Fibroblast of skin of back (primary cell): ENCODE results near the gene SAP30L.

Source experiments
- DNase-seq: peaks from one replicate; pipeline ENCODE4 v3.0.0-alpha.2; 2013

Gene SAP30L

DNA sequence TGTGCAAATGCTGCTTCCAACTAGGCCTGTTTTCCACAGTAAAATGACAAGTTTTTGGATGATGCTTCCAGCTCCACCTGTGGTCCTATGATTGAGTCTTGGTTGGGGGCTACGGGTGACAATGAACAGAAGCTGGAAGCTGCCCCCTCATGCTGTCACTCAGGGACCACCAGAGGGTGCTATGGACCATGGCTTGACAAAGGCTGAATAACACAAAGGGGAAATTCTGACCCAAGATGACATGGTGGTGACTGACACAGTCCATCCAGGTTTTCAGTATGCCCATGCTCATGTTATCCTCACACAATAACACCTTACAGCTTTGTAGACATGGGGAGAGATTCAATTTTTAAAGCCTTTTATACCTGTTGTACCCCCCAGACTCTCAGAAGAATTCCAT, 23.9 kb upstream of the SAP30L start:
- DNase-seq, result peak; percentile 15

DNA sequence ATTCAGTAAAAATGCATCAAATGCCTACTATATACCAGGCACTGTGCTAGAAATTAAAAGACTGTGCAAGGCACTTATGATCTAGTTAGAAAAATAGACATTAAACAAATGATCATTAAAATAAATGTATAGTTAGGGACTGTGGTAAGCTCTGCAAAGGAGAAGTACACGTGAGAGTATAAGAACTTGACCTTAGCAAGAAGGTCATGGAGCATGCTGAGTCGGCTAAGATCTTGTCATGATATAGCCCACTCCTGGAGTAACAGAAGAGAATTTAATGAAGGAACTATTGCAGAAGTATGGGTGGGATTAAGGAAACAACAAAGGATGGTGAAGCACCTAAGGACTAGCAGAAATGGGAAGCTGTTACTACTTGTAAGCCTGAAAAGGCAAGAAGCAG, 23.5 kb upstream of the SAP30L start:
- no peak for DNase-seq

DNA sequence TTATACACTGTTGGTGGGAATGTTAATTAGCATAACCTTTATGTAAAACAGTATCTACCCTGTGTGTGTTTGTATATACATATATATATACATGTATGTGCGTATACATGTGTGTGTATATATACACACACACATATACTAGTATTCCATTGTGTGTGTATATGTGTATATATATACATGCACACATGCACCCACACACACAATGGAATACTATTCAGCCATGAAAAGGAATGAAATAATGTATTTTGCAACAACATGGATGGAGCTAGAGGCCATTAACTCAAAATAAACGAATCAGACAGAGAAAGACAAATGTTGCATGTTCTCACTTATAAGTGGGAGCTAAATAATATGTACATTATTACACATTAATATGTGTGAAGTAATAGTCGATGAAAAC, 17.6 kb upstream of the SAP30L start:
- no peak for DNase-seq

DNA sequence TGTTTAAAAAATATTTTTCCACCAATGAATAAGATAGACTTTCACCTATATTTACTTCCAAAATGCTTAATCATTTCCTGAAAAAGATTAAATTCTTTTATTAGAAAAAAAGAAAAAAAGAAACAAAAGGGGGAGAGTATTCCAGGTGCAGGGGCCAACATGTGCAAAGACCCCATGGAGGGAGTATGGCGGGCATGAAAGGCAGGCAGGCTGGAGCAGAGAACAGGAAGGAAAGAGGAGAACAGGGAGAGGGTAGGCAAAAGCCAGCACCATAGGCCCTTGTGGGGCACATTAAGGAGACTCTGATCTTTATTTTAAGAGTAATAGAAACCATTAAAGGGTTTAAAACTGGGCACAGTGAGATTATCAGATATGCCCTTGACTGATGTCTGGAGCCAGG, 16.5 kb upstream of the SAP30L start:
- DNase-seq, result no peak

DNA sequence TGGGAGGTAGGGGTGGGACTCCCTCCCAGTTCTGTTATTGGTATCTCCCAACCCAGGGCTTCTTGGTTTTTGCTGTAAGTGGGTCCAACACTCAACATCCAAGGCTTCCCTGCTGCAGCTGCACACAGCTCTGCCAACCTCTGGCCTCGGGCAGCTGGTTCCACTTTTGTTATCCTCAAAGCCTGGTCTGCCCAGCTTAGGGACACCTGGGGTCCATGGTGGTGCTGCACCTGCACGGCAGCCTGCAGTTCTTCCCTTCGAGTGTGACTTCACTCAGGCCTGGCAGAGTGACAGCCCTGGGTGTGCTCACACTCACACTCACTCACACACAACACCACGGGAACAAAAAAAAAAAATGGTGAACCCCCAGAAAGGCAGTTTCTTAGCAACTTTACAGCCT, 15.3 kb upstream of the SAP30L start:
- DNase-seq, result no peak

DNA sequence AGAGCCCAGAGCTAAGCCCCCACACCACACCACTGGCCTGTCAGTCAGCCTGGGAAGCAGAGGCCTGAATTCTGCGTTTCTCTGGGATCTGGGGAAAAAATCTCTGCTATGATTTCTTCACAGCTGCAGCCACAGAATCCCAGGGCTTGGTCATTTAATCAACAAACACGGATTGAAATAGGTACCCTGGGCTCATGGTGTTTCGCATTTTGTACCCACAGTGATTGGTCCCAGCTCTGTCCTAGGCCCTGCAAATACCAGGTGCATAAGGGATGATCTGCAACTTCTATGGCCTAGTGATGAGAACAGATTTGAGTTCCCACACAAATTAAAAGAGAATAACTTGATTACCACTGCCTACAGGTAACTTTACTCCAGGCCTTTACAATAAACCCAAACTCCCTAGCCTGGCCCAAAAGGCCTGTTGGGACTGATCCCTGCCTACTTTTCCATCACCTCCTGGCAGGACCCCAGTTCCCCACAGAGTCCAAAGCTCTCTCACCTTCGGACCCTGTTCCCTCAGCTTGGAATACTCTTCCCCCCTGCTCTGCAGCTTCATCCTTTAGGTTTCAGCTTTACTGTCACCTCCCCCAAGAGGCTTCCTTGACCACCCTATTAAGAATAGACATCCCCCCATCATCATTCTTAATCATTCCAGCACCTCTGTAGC, 14.7 kb upstream of the SAP30L start:
- DNase-seq, result no peak

DNA sequence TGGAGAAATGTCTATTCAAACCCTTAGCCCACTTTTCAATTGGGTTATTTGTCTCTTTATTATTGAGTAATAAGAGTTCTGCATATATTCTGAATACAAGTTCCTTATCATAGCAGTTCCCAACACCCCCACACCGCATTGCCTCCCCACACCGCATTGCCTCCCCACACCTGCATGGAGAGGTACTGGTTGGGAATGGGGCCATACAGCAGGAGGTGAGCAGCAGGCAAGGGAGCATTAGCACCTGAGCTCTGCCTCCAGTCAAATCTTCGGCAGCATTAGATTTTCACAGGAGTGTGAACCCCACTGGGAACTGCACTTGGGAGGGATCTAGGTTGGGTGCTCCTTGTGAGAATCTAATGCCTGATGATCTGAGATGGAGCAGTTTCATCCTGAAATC, 10.6 kb upstream of the SAP30L start:
- no peak for DNase-seq

DNA sequence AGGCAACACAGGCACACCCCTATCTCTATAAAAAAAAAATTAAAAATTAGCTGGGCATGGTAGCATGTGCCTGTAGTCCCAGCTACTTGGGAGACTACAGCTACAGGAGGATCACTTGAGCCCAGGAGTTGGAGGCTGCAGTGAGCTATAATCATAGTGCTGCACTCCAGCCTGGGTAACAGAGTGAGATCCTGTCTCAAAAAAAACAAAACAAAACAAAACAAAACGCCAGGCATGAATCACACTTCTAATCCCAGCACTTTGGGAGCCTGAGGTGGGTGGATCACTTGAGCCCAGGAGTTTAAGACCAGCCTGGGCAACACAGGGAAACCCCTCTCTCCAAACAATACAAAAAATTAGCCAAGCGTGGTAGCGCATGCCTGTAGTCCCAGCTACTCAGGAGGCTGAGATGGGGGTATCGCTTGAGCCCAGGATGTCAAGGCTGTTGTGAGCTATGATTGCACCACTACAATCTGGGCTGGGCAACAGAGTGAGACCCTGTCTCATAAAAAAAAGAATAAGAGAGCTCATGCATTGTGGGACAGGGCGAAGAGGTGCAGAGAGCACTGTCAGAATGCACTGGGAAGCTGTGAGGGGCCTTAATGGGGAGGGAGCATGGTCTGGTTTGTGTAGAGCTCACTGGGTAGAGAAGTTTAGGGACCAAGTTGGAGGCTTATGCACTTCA, 8.4 kb upstream of the SAP30L start:
- DNase-seq, result peak; percentile 30

DNA sequence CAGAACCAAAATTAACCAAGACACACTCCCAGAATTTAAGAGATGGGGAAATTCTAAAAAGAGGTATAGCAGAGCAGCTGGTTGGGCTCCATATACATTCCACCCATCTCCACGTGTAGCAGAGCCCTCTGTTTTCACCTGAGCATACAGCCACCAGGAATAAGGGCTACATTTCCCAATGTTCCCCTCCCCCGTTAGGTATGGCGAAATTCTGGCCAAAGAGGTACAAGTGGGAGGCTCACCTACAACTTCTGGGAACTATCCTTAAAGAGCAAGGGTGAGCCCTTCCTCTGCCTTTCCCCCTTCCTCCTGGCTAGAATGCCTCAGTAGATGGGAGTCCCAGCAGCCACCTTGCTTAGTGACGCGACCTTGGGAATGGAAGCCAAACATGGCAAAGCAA, 5.3 kb upstream of the SAP30L start:
- no peak for DNase-seq

DNA sequence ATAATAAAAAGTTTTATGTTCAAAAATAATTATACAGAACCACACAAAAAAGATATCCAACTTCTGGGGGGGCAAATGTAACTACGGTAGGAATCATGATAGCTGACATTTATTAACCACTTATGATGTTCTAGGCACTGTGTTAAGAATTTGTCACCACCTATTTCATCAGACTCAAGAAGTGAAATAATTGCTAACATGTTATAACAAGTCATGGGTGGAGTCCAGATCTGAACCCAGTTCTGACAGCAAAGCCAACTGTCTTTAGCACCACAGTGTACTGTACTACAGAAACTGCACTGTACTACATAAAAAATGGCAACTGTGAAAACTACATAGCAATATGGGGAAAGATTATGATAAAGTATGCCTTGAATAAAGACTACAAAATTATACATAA, 3.0 kb upstream of the SAP30L start:
- no peak for DNase-seq

DNA sequence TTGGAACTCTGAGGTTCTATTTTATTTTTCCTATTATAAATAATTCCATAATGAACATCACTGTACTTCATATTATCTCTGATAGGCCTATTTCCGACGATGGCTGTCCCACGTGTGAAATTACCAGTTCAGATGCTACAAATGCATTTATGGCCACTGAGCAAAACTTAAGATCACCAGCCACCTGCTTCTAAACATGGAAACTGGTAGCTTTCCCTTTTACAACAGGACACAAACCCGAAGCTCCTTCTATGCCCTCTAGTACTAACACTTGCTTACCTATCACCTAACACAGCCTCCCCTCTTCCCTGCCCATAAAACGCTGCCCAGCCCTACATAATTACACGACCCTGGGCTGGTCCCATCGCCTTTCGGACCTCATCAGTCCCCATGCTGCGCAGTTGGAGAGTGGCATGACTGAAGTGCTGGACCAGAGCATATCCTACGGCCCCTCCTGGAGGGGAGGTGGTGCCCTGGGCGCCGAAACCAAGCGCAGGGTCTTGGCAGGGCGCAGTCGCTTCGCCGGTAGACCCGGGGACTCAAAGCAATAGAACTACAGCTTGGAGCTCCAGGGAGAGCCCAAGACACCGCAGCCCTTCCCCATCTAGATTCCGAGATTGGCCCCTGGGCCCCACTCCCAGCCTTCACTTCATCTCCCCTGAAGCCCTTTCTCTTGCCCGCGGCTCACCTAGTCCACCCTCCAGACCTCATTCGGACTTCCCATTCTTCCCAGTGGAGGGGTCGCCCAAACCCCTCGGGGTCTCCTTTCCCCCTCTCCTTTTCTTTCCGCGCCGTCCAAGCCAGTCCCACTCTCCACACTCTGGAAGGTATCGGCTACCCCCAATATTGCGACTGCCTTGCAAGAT, 1.0 kb upstream of the SAP30L start:
- peak; percentile 6 for DNase-seq

DNA sequence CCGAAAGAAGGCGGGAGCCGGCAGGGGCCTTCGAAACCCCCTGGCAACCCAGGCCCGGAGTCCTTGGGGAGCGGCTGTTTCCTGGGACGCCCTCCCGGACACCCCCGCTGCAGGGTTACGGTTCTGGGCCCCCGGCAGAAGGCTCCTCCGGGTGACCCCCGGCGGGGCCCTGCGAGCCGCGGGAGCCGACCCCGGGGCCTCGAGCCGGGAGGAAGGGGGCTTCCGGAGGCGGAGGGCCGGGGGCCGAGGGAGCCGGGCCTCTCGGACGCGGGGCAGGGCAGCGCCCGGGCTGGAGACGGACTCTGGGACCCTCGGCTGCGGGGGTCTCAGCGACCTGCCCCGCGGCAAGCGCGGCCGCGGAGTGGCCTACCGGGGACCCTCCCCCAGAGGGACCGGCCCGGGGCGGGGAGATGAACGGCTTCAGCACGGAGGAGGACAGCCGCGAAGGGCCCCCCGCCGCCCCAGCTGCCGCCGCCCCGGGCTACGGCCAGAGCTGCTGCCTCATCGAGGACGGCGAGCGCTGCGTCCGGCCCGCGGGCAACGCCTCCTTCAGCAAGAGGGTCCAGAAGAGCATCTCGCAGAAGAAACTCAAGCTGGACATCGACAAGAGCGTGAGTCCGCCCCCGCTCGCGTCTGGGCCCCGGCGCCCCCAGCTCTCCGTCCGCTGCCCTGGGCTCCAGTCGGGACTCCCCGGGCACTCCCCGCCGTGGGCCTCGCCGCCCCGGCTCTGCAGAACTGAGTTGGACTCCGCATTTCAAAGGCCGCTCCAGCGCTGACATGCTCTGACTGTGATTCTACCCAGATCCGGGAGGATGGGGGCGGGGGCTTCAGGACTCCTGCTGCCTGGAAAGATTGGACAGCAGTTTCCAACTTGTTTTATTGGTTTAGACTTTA, 645 bp downstream of the SAP30L start:
- DNase-seq, result peak; percentile 69

DNA sequence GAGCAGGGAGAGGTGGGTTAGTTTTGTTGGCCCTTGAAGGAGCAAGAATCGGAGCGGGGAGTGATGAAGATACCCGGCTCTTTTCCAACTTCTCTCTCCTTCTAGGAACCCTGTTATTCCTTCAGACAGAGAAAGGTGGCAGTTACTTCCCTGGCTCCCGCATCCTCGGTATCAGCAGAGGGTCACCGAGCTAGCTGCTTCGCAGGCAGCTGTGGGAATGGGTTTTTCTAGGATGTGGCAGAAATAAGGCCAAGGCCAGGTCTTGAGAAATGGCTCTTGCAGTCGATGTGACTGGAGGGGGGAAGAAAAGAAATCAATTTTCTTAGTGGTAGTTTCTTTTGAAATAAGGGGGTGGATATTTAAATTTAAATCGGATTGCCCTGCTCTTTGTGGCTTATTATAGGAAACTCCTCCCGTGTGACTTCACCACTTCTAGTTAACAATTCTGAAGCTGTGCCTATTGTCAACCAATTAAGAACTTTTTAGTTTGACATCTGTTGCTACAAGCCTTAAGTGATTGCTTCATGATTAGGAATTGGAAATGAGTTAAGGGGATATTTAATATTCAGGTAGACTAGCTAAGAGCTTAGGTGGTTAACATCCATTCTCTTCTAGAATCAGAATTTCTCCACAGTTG, 1.4 kb downstream of the SAP30L start:
- no peak for DNase-seq

DNA sequence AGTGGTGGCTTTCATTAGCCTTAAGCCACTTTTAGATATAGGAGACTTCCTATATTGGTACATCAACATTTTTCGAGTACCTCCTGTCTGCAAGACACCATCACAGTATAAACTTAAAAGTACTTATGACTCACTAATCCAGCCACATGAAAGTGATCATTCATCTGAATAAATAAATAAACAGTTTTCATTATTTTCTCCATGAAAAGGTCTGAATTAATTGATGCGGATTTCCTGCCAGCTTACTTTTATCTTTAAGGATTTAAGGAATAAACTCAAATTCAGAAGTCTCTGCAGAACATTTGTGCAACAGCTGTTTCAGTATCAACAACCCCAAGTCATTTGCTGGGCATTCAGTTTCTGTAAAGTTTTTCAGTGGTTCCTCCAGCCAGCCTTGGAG, 4.0 kb downstream of the SAP30L start:
- no peak for DNase-seq

DNA sequence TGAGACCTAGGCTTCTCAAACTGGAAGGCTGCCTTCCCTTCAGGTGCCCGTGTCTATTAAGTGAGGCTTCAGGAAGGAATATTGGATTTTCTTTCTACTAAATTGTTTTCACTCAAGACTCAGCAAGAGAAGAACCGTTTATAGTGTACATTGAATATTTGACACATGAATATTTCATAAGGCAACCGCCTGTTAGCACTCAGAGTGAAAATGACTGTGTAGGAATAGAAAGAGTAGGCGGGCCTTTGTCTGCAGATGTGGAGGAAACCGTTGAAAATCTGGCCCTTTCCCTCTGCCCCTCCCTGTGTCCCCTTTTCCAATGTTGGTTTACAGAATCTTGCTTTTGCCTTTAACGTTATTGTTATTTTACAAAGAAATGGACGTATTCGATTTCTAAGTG, 6.2 kb downstream of the SAP30L start:
- no peak for DNase-seq

DNA sequence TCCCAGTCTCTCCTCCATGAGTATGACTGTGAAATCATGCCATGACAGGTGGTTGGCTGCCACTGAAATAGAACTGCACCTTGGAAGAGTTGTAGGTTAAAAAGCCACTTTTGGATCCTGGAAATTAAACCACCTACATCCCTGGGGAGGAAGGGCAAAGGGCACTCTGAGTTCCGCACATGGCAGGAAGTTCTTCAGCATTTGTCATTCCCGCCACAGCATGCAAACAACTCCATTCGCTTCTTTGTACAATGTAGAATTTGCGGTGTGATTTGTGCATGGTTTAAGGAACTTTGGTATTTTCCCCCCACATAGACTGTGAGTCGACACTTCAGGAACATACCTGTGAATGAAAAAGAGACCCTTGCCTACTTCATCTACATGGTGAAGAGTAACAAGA, 9.8 kb downstream of the SAP30L start:
- DNase-seq, result no peak

DNA sequence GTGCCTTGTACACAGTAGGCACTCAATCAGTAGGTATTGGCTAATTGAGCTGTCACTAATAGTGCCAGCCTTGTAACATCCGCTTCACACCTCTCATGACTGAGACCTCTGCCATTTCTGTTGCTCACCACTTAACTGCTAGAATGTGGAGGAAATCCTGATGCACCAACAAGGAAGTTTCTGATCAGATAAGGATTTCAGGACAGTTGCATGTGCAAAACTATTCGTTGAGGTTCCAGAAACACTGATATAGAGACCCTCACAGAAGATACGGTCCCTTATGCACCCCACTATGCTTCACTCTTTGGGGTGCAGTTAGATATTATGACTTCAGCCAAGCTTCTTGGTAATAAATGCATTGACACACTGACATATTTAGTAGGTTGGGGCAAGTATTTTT, 10.7 kb downstream of the SAP30L start:
- no peak for DNase-seq

DNA sequence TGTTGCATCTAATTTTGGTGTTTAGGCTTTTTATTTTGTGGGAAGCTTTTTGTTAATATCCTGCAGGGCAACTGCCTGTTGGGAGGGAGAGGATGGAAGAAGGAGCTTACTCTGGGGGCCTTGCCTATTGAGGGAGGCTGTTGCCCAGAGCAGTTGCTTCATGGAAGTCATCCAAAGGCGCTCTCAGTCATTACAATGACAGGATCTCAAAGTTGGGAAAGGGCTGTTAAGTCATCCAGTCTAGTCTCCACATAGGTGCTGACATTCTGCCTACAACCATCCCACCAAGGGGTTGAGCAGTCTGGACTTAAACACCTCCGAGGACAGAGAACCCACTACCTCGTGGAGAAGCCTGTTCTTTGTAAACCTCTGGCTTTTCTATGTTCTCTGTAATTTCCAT, 13.2 kb downstream of the SAP30L start:
- DNase-seq, result no peak

DNA sequence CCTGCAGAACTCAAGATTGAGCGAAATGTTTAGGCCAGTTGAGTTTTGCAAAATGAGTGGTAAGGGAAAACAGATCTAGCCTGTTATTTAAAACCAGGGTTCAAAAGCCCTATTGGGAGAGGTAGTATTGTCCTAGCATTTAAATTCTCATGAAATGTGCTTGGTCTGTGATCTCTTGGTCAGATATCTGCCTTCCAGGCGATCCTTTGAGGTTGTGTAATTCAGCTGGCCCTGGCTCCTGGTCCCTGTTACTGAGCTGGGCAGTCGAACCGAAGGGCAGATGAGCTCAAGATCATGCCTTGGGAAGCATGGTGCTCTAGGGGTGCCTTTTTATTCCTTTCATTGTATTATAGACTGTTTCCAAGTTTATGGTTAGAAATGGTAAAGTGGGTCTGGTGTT, 14.4 kb downstream of the SAP30L start:
- DNase-seq, result no peak

DNA sequence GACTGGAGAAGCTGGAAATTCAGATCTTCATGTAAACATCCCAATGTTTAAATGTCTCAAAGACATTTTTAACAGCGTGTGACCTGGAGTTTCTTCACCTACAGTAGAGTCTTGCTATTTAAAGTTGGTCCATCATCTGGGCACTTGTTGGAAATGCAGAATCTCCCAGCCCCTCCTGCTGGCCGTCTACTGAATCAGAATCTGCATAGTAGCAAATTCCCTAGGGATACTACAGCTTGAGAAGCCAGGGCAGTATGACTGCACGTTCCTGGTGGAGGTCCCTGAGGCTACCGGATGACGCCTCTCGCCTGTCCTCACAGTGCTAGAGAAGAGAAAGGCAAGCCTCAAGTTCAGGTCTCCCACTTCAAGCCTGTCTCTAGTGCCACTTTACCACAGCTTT, 15.7 kb downstream of the SAP30L start:
- peak; percentile 60 for DNase-seq

DNA sequence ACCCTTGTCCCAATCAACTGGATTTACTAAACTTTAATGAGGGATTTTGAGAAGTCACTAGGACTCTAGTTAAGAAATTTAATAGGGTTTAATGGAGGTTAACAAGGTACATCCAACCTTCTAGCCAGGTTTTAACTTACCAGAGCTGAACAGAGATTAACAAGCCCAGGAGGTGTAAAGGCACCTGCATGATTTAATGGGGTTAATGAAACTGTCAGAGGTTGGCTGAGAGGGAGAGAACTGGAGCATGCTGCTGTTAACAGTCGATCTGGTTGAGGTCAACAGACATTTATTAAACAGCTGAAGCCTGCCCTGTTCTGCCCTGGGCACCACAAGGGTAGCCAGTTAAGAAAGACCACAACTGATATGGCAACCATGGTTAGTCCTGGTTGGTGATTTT, 18.6 kb downstream of the SAP30L start:
- no peak for DNase-seq

DNA sequence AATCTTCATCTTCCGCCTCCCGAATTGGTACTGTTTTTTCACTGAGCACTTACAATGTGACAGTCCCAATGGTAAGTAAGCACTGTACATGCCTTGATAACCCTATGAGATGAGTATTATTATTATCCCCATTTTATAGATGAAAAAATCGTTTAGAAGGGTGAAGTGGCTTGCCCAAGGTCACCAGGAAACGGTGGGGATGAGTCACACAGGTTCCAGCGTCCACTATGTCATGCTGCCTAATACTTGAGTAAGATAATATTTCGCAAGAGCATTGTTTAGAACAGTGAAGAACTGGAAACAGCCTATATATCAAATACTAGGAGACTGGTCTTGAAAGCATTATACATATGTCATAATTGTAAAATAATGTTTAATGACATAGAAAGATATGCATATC, 19.4 kb downstream of the SAP30L start:
- peak; percentile 20 for DNase-seq
